Esophagus muscularis mucosa (tissue), 4 donors: ENCODE results near the gene TMEM132C.

Experiments used
- CTCF ChIP-seq, 3 experiments: fragments of 200-600 bp in 2 of 3; fragments of 450-650 bp in 1 of 3; sonication (generic) in 2 of 3; IDR thresholded peaks; one replicate each; pipeline ENCODE4 v1.5.1; 2017 to 2019; ENCODE audit warnings: antibody characterized with exemption in 3 of 3, mild to moderate bottlenecking in 2 of 3, moderate library complexity in 1 of 3
- EP300 ChIP-seq: sonication (generic); formaldehyde crosslinking; IDR thresholded peaks from one replicate; pipeline ENCODE4 v1.6.1; 2017; ENCODE audit warnings: antibody characterized with exemption
- POLR2A ChIP-seq: fragments of 450-650 bp; IDR thresholded peaks from one replicate; pipeline ENCODE4 v1.6.1; 2017; ENCODE audit warnings: antibody characterized with exemption, moderate library complexity, mild to moderate bottlenecking, low read depth
- POLR2AphosphoS5 ChIP-seq, 2 donors: sonication (generic); formaldehyde crosslinking; IDR thresholded peaks; one replicate each; pipeline ENCODE4 v1.6.1; 2017; ENCODE audit warnings: antibody characterized with exemption in 2 of 2

GRCh38 chr12:128690641-128691040 is 423.7 kb downstream of the TMEM132C start:
- TF ChIP-seq EP300 (no peak), CTCF (IDR thresholded peaks at IDR 0.05) (no peak), POLR2A (no peak), POLR2AphosphoS5 (IDR thresholded peaks at IDR 0.05) (no peak)
